A172 (cell line): ENCODE measurements around the gene S100A10. TPM values are rescaled to one million over a fixed set of nuclear protein-coding genes. Genes with fewer than 3 reads are reported as not detected.
A peak's percentile ranks its signal among the peaks of the same experiment; 100 is the strongest.

Source experiments
- DNase-seq: peaks from one replicate; pipeline ENCODE4 v3.0.0-alpha.2; 2015; ENCODE audit warnings: low spot score
- total RNA-seq: library from RNA; depleted of rRNA; stranded (reverse); fragments of >200 nt; shearing (Covaris generic); gene quantifications from 2 replicates; pipeline ENCODE4 v1.2.3, GENCODE V29; 2014

The S100A10 gene
- total RNA-seq, 1 experiment from 2014 or later, result 801 TPM

DNA sequence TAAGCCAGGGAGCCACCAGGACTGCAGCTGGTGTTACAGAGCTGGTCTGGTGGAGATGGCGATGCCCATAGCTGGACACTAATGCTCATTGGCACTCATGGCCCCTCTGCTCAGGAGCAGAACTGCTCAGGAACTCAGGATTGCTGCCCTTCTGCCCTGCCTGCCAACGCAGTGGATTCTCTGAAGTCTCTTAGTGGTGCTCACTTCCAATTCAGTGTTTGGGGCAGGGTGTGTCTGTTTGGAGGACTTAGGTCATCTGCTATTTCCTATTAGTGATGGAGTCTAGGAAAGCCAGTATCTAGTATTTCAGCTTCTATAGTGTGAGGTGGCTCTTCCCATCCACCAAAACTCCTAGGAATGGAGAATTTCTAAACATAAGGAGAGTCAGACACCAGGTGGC, 29.1 kb downstream of the S100A10 start:
- DNase-seq, result no peak

DNA sequence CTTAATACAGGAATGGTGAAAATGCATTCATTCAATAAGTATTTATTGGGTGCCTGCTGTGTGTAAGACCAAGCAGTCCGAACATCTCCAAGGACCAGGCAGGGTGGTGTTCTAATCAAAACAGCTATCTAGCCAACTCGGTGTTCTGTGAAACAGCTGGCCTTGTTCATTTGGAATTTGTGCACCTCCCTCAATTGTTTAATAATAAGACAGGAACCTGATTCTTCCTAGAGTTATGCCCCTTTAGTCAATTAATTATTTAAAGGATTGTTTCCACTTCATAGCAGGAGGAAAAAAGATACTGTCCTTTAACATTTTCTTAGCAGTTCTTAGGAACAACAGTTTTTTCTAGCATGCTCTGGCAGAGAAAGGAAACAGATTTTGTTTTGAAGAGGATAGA, 30.4 kb downstream of the S100A10 start:
- DNase-seq, result no peak

DNA sequence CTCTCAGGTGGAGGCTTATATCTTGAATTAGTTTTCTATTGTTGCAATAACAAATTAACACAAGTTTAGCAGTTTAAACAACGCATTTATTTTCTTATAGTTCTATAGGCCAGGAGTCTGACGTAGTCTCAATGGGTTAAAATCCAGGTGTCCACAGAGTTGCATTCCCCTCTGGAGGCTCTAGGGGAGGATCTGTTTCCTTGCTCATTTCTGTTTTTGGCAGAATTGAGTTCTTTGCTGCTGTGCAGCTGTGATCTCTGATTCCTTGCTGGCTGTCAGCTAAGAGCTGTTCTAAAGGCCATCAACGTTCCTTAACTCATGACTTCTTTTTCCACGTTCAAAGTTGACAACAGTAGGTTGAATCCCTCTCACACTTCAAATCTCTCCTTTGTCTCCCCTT, 31.8 kb downstream of the S100A10 start:
- no peak for DNase-seq

DNA sequence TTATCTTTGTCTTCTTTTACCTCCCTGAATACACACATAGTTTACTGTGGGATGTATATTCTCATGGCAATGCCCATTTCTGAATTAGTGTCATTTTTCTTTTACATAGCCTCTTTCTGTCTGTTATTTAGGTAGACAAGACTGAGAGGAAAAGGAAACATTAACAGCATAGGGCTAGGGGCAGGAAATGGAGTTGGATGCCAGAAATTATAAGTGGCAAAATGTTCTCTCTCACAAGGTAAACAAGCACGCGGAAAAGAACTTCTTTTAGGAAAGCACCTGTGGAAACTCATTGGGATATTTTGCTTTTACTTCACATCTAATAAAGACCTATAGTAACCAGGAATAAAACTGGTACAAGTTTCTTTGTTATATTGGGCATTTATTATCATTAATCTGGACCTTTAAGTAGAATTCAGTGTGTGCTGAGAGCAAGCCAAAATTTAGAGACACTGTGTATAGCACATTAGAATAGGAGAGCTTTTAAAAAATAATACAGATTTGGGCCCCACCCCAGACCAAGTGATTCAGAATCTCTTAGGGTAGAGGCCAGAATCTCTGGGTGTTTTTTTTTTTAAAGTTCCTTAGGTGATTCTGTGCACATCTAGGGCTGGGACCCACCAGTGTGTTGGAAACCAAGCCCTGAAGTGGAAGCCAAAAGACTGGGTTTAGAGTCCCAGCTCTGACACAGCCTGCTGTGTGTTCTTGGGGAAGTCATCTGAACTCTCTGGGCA, 32.7 kb downstream of the S100A10 start:
- DNase-seq, result no peak

DNA sequence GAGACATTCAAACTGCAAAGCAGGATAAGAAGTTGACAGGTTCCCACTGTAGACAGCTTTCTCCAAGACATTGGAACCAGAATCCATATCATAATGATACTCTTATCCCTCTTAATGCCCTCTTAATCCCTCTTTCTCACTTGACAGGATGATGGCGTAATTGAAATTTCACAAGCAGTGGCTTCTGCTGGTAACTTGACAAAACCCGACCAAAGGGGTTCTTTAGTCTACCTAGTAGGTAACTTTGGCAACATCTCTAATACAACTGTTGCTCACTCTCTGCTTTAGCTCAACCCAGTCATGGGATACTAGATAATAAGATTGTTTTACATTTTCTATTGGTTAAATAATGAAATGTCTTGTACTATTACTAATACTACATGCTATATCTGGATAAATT, 34.7 kb downstream of the S100A10 start:
- no peak for DNase-seq

DNA sequence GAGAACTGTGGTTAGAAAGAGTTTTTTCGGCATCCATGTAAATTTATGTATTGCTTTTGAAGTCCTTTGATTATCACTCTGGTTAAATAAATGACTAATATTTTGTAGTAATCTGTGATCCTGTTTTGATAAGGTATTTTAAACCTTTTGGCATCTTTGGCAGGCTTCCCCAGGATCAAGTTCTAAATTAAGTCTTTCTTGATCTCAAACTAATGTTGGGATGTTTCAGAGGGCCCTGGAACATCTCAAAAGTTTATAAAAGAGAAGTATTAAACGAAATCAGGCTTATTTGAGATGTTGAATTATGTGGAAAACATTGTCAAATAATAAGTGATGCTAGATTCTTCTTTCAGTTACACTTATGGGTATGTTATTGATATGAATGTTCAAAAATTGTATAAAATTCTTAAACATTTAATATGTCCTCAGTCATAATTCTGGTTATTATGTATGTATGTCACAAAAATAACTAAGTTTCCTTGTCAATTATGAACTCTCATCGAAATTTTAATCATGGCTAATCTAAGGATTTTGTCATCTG, 36.6 kb downstream of the S100A10 start:
- no peak for DNase-seq

DNA sequence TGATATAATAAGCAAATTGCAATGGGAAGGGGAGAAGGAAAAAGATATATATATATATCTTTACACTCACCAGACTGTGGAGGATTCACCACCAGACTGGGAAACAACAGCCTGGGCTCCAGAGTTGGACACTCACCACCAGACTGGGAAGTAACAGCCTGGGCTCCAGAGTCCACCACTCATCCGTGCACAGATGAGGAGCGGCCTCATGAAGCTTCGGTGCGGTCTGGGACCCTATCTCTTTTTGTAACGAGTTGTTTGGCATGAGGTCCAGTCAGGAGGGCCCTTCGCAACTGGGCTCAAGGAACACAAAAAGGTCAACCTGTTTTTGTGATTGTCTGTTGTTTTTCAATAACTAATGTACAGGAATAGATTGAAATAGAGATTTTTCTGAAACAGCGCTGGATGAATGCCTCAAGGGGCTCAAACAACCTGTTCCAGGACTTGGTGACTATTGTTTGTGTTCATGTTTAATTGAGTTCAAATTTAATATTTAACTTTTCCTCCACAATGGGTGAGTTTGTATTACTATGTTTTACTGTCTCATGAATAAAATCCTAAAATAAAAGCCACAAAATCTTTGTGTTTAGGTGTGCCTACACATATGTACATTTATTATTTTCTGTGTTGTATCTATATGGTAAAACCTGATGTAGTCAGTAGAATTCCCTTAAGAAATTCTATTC, 40.1 kb downstream of the S100A10 start:
- no peak for DNase-seq

DNA sequence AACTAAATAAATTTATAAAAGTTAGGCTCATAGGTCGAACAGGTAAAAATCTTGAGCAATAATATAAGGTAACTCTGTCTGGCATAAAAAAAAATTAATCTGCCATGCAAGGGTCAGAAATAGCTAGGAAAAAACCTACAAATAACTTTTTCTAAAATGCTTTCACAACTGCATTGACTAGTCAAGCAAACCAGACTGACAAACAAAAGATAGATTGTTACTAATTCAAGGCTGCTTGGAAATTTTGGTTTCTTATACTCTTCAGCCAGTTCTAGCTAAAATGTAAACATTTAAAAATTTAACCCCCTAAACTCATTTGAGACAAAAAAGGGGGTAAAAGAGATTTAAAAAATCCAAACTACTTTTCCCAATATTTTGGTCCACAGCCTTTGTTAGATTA, 40.8 kb downstream of the S100A10 start:
- no peak for DNase-seq

DNA sequence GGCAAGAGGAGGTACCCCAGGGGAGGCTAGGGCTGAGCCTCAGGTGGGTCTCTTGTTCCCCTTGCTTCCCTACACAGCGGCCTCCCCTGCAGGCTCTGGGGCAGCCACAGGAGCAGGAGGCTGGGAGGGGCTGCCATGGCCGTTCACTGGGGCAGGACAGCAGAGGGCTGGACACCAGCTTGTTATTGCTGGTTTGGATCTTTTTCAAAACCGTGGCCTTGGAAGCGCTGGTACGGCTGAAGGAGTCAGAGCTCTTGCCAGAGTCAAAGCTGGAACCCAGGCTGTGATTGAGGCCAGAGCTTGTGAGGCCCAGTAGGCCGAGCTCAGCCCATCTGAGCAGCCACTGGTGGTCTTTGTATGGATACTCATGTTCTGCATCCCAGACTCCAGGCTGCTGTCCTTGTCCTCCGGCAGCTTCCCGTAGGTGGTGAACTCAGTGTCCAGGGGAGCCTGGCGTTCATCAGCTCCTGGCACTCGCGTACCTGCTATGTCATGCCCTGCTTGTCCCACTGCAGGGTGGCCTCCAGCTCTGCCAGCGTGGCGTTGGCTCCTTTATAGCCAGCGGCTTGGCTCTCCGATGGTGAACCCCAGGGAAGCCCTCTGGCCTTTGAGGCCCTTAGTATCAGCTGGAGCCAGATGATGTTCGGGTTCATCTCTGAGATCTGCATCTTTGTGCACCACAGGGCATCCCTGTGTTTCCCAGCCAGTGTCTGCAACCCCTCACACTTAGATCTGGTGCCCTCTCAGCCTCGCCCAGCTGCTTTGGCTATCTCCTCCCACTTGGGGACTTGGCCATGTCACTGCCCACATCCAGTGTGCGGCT, 44.1 kb downstream of the S100A10 start:
- no peak for DNase-seq

DNA sequence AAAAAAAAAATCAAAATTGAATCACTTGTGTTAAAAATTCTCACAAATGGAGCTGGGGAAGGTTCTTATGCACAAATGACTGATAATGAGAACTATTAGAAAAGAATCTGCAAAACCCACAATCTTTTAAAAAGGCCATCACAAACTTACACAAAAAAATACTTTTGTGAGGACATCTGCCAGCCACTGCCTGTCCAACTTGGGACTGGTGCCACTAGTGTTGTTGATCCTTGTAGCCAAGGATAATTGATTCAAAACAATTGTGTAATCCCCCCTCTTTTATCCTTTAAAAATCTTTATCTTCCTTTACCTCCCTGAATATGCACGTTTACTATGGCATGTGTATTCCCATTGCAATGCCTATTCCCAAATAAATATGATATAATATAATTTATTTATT, 45.2 kb downstream of the S100A10 start:
- DNase-seq, result no peak

DNA sequence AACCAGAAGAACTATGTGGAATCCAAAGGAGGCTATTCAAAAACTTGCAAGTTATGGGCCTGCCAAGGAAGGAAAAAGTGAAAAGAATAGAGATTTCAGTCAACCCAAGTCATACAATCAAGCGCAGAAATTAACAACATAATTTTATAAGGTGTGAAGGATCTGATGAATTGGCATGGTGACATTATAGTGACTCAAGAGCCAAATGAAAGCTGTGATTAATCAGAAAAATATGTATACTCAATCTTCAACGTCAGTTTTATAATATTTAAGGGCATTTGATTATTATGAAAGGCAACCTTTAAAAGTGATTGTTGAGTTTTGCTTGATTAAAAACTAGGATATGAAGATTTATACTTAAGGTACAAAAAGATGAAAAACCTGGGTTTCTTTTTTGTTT, 46.5 kb downstream of the S100A10 start:
- peak; percentile 36 for DNase-seq

DNA sequence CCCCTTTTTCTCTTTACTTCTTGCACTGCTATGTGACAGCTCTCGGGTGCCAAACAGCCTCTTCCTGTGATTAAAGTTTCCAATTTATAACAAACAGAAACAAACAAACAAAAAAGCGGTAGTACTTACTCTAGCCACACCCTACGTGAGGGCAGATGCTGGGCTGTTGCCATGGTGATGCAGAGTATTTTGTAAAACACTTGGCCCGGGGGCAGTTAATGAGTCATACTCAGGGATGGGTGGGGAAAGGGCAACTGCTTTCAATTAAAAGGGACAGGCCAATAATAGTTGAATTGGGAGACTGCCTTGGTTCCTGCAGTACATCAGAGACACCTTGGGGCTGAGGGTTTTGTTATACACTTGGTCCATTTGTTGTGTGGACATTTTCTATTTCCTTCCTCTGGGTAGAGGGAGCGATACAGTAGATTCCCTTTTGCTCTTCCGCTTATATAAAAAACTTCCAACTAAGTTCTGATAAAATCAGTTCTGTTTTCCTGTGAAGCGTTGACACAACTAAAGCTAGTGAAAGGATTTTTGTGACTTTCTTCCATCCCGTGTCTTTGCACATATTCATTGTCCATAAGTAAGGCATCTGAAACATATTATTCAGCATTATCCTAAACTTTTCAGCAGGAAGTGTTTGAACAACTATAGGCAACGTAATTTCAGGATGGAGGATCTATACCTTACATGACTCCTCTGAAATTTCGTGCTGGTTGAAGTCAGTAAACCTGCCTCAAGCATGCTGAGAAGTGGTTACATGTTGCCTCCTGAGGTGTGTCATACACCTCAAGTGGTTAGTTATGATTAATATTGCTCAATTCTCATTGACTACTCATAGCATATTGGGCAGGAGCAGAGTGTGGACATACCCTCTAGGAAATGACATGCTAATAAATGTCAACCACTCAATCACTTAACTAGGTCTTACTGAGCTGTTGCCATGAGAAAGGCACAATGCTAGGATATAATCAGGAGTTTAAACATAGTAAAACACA, 47.6 kb downstream of the S100A10 start:
- DNase-seq, result peak; percentile 95

DNA sequence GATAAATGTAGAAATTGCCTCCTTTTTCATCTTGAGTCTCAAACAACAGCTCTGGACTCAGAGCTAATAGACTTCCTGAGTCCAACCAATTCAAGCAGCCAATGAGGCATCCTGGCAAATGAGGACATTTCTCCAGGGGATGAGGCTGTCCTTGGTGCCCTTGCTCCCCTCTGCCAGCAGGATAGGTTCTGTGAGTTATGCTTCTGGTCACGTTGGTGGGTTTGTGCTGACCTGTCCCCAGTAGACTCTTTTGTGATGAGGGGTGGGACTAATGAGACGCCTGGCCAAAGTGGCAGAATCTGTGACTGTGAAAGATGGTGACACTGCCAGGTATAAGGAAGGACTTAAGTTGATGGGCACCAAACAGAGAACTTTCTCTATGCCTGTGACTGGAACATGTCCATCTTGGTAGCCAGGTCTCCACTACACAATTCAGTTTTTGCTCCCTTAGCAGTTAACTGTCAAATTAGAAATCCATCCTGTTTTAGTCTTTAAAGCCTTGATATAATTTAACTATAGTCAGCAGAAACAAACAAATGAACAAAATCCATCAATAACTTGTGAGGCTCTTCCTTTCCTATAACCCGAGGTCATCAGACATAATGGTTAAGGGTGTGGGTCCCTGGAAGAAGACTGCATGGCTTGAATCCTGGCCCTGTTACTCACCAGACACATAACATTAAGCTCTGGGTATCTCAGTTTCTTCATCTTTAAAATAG, 48.6 kb downstream of the S100A10 start:
- no peak for DNase-seq

DNA sequence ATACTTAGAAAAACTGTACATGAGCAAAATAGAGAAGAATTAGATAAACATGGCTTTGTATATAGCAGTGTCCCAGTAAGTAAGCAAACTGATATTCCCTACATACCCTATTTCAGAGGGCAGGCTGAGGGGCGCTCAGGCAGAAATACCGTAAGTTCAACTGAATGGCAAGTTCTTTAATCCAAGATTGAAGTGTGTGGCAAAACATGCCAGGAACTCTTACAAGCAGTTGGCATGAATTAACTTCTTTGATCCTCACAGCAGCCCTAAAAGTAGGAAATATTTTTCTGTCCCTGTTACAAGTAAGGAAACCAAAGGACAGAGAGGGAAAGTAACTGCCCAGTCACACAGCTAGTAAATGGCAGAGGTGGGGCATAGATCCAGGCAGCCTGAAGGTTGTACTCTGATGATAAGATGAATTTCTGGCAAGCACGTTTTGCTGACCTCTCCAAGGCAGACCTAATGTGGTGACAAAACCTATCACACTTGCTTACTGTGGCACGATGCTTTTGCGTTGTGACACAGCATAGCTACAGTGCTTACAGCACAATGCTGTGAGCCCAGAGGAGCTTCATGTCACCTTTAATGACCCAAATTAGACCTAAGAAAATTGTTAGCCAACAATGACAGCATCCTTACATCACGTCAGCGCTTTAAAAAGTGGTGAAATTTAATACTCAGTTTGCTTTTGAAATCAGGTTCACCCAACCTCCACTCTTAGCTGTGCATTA, 49.4 kb downstream of the S100A10 start:
- no peak for DNase-seq

DNA sequence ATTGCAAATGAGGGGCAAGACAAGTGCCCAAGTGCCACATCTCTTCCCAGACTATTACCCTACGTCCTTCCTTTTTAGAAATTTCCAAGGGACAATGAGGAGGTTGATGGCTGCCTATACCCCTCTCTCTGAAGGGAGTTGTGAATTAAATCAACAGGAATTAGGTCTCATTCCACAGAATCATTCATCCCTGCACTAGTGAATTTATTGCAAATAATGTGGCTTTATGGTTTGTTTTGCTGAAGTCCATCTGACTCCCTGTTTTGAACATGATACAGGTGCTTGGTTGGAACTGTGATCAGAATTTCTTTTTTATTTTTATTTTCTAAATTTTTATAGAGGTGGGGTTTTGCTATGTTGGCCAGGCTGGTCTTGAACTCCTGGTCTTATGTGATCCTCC, 50.1 kb downstream of the S100A10 start:
- DNase-seq, result no peak

DNA sequence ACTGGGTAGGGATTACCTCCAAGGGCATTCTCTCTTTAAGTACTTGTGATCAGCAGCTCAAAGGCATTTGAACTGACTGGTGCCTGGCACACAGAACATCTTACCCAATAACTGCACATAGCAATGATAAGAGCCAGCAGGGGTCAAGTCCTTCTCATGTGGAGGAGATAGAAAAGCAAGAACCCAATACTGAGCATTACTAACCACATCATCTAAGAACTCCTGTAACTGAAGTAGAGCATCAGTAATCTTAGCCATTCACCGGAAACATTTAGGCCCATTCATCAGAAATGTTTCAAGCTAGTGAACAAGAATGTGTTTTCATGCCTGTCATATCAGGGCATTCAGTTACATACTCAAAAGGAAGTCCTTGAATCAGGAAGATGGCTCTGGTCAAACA, 50.8 kb downstream of the S100A10 start:
- DNase-seq, result no peak

DNA sequence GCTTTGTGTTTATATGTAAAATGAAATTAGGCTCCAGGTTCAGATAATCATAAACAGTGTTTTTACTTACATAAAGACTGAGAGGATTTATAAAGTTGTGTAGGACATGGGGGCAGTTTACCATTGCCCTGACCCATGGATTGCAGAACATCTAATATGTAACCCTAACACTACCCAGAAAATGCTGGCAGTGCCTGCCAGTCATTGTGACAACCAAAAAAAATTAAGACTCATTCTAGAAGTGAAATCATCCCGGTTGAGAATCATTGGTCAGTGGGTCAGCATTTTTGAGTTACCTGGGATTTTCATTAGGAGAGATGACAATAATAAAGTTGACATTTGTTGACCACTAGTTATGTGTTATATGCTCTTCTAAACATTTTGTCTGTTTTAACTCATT, 53.1 kb downstream of the S100A10 start:
- no peak for DNase-seq

DNA sequence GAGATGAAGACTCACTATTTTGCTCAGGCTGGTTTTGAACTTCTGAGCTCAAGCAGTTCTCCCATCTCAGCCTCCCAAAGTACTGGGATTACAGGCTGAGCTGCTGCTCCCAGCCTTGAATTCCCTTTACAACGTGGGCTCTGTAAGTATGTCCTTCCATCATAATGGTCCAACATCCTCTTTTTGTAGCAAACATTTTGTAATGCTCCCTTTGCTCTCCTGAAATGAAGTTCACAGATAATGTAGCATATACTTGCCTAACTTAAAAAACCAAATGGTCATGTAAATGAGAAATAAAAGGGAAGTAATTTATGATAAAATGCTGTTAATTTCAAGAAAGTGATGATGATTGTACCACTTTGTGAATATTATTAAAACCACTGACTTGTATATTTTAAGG, 53.9 kb downstream of the S100A10 start:
- DNase-seq, result no peak

DNA sequence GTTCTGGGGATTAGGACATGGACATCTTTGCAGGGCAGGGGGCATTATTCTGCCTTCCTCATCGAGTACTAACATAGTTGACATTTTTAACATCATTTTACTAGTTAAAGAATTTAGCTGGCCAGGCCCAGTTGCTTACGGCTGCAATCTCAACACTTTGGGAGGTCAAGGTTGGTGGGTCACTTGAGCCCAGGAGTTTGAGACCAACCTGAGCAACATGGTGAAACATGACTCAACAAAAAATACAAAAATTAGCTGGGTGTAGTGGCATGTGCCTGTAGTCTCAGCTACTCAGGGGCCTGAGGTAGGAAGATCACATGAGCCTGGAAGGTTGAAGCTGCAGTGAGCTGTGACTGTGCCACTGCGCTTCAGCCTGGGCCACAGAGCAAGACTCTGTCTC, 54.5 kb downstream of the S100A10 start:
- no peak for DNase-seq

DNA sequence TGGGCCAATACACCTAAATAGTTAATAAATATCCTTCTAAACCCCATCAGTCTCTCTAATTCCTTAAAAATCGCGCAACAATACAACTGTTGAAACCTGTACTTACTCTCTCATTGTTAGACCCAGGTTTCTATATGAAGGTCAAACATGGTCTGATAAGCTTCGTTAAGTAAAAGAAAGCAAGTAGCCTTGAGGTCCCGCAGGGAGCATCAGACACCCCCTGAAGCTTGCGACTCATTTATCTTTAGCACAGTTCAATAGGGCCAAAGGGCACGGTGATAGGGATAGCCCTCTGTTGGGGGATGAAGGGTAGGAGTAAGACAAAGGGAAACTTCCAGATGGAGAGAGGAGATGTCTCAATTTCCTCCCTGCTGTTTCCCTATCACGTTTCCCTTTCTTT, 57.0 kb downstream of the S100A10 start:
- DNase-seq, result no peak
